Tibial nerve (tissue), 4 donors: ENCODE data around the gene DOCK9. TPM values are rescaled to one million over a fixed set of nuclear protein-coding genes. Genes with fewer than 3 reads are reported as not detected.

Experiments
- DNase-seq, 2 donors: peaks; one replicate each; pipeline ENCODE4 v3.0.0-alpha.2; 2019; ENCODE audit warnings: low spot score in 2 of 2
- H3K27ac ChIP-seq, 4 donors: fragments of 200-600 bp; sonication (generic) in 3 of 4; one replicate each; pipeline ENCODE4 v1.5.1; 2017 to 2019; ENCODE audit warnings: mild to moderate bottlenecking in 1 of 4
- H3K27me3 ChIP-seq, 2 donors: fragments of 200-600 bp; sonication (generic) in 1 of 2; one replicate each; pipeline versions ENCODE4 v1.5.1 to v1.6.0; 2017 to 2019
- H3K36me3 ChIP-seq, 3 donors: fragments of 200-600 bp; sonication (generic); one replicate each; pipeline ENCODE4 v1.5.1; 2018 to 2019
- H3K4me1 ChIP-seq, 4 donors: fragments of 200-600 bp; sonication (generic) in 3 of 4; one replicate each; pipeline ENCODE4 v1.5.1; 2017 to 2019
- H3K4me3 ChIP-seq, 4 donors: fragments of 200-600 bp; sonication (generic) in 3 of 4; one replicate each; pipeline ENCODE4 v1.5.1; 2017 to 2019; ENCODE audit warnings: mild to moderate bottlenecking in 1 of 4, moderate library complexity in 1 of 4
- H3K9me3 ChIP-seq, 4 donors: fragments of 200-600 bp; sonication (generic) in 3 of 4; one replicate each; pipeline ENCODE4 v1.5.1; 2017 to 2019
- CTCF ChIP-seq, 5 experiments: fragments of 200-600 bp in 3 of 5; fragments of 450-650 bp in 2 of 5; sonication (generic) in 3 of 5; IDR thresholded peaks; one replicate each; pipeline ENCODE4 v1.5.1; 2016 to 2019; ENCODE audit warnings: antibody characterized with exemption in 5 of 5, mild to moderate bottlenecking in 3 of 5, moderate library complexity in 2 of 5
- EP300 ChIP-seq, 2 donors: sonication (generic); formaldehyde crosslinking; IDR thresholded peaks; one replicate each; pipeline ENCODE4 v1.6.1; 2017; ENCODE audit warnings: antibody characterized with exemption in 2 of 2, mild to moderate bottlenecking in 1 of 2
- POLR2A ChIP-seq, 2 donors: fragments of 450-650 bp; IDR thresholded peaks; one replicate each; pipeline ENCODE4 v1.6.1; 2017; ENCODE audit warnings: antibody characterized with exemption in 2 of 2, mild to moderate bottlenecking in 2 of 2, moderate library complexity in 2 of 2
- WGBS, 2 donors: methylation state at CpG; one replicate each; pipeline ENCODE4 v1.1.5; 2018; 5-methylcytosine and 5-hydroxymethylcytosine counted together
- total RNA-seq, 4 donors: library from RNA; depleted of rRNA; stranded (reverse); fragments of >200 nt; gene quantifications; one replicate each; pipeline ENCODE4 v1.1.0, GENCODE V29; 2016

The DOCK9 gene
- total RNA-seq, 4 donors from 2014 or later, result 147 to 258 (median 243) TPM

- Histone ChIP-seq H3K4me1 (peaks cover 0 to 95% (median 5%) of the 10 kb centered on the region in 4 donors), H3K27me3 (no peaks in the 10 kb centered on the region), H3K9me3 (no peaks in the 10 kb centered on the region), H3K27ac (peak overlapping the region in 2 of 4 donors; percentile 21 to 67), H3K36me3 (no peaks in the 10 kb centered on the region), H3K4me3 (no peak overlapping the region)
- TF ChIP-seq POLR2A (IDR thresholded peaks at IDR 0.05), result no peak
- TF ChIP-seq EP300 (IDR thresholded peaks at IDR 0.05), result peak in 1 of 2 donors; percentile 13
- TF ChIP-seq CTCF (IDR thresholded peaks at IDR 0.05), result no peak
- WGBS, 2 donors, result 75 to 77% methylated on average over 9 of the region's 9 CpGs
- DNase-seq, result no peak
These were observed 14.8 kb downstream of the DOCK9 start for GRCh38 chr13:98962901-98963590.

DNA sequence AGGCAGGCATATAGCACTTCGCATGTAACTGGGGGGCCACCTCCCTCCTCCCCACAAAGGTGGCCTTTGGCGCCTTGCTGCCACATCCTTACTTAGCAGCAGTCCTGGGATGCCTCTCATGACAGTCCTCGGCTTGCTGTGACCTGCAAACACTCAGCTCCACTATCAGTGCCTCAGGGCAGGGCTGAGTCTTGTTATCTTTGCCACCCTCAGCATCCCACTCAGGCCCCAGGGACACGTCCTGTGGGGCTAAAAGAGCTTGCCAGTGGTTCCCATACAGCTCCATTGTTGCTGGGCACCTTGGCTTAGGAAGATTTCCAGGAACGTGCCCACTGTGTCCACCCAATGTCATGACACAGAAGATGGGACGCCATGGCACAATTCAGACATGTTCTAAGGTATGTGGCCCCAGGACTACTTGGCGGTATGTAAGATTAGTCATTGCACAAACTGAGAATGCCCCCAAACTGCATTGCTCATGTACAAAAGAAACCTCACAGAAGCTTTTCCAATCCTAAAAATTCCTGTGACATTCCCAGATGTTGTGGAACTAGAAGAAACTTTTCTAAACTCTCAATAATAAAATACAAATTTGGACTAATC, 16.3 kb downstream of the DOCK9 start:
- H3K9me3 ChIP-seq, result no peaks in the 10 kb centered on the region
- H3K4me1 ChIP-seq, result peaks cover 0 to 87% (median 5%) of the 10 kb centered on the region in 4 donors
- H3K27me3 ChIP-seq, result no peaks in the 10 kb centered on the region
- no peak overlapping the region for H3K4me3 ChIP-seq
- TF ChIP-seq EP300 (IDR thresholded peaks at IDR 0.05), result no peak
- TF ChIP-seq CTCF (IDR thresholded peaks at IDR 0.05), result no peak
- no peak for TF ChIP-seq POLR2A (IDR thresholded peaks at IDR 0.05)
- DNase-seq, result no peak
- no peaks in the 10 kb centered on the region for H3K36me3 ChIP-seq
- H3K27ac ChIP-seq, result no peak overlapping the region
- WGBS, 2 donors, result 87 to 91% methylated on average over 6 to 7 of the region's 7 CpGs

- H3K4me3 ChIP-seq, result no peak overlapping the region
- no peak for TF ChIP-seq CTCF (IDR thresholded peaks at IDR 0.05)
- TF ChIP-seq EP300 (IDR thresholded peaks at IDR 0.05), result no peak
- no peak for TF ChIP-seq POLR2A (IDR thresholded peaks at IDR 0.05)
- no peaks in the 10 kb centered on the region for H3K27me3 ChIP-seq
- no peaks in the 10 kb centered on the region for H3K36me3 ChIP-seq
- 84 to 88% methylated on average over 11 of the region's 11 CpGs for WGBS, 2 donors
- peak overlapping the region in 2 of 4 donors; percentile 57 to 65 for H3K27ac ChIP-seq
- no peak for DNase-seq
- H3K4me1 ChIP-seq, result peaks cover 0 to 80% (median 5%) of the 10 kb centered on the region in 4 donors
- no peaks in the 10 kb centered on the region for H3K9me3 ChIP-seq
These were observed 17.0 kb downstream of the DOCK9 start for GRCh38 chr13:98960606-98961502.

GRCh38 chr13:98959786-98960605, 17.9 kb downstream of the DOCK9 start:
- H3K27me3 ChIP-seq, result no peaks in the 10 kb centered on the region
- no peak overlapping the region for H3K4me3 ChIP-seq
- TF ChIP-seq CTCF (IDR thresholded peaks at IDR 0.05) (no peak), EP300 (IDR thresholded peaks at IDR 0.05) (peak in 1 of 2 donors; percentile 44)
- peak overlapping the region in 2 of 4 donors; percentile 57 to 65 for H3K27ac ChIP-seq
- peaks cover 0 to 4% (median 0%) of the 10 kb centered on the region in 3 donors for H3K36me3 ChIP-seq
- H3K9me3 ChIP-seq, result no peaks in the 10 kb centered on the region
- DNase-seq, result no peak
- peaks cover 0 to 71% (median 5%) of the 10 kb centered on the region in 4 donors for H3K4me1 ChIP-seq
- WGBS, 2 donors, result 87 to 91% methylated on average over 14 of the region's 14 CpGs
